GM13977 (cell line): Measurements from ENCODE around the gene SLC34A3.

Experiments used
- DNase-seq: peaks from one replicate; pipeline ENCODE4 v3.0.0; 2012; ENCODE audit warnings: low spot score
- CTCF ChIP-seq: IDR thresholded peaks from 2 replicates; pipeline ENCODE4 v1.5.1; 2012; ENCODE audit warnings: mild to moderate bottlenecking, control low read depth; ENCODE audit not compliant: insufficient read depth; ENCODE audit errors: extremely low read depth, missing control alignments
- in situ Hi-C: fragments of 300-500 bp; cut with MboI; formaldehyde crosslinking; loops from one replicate; pipeline ENCODE4 v1.12.0; 2022; ENCODE audit warnings: low sequenced_read_pairs, low pct_unique_long_range_greater_than_20kb, mixed read lengths, inconsistent platforms; ENCODE audit not compliant: unreplicated experiment

Gene SLC34A3

GRCh38 chr9:137230705-137231371 is at the start of gene SLC34A3:
TSS of gene SLC34A3 (plus strand) at chr9:137230901. CDS start at chr9:137231703, 802 bp downstream.
- TF ChIP-seq CTCF, result no peak
- in situ Hi-C loops, result no loop called here
- DNase-seq, result no peak

GRCh38 chr9:137181680-137182079 is 49.0 kb upstream of the SLC34A3 start:
- in situ Hi-C loops, result no loop called here
- TF ChIP-seq CTCF, result no peak
- DNase-seq, result no peak

- no peak for TF ChIP-seq CTCF
- DNase-seq, result no peak
- in situ Hi-C loops, result no loop called here
Observed at GRCh38 chr9:137182836-137183235, 47.9 kb upstream of the SLC34A3 start.

- no peak for DNase-seq
- in situ Hi-C loops, result no loop called here
- no peak for TF ChIP-seq CTCF
Observed at GRCh38 chr9:137183980-137184595, 46.6 kb upstream of the SLC34A3 start.

DNA sequence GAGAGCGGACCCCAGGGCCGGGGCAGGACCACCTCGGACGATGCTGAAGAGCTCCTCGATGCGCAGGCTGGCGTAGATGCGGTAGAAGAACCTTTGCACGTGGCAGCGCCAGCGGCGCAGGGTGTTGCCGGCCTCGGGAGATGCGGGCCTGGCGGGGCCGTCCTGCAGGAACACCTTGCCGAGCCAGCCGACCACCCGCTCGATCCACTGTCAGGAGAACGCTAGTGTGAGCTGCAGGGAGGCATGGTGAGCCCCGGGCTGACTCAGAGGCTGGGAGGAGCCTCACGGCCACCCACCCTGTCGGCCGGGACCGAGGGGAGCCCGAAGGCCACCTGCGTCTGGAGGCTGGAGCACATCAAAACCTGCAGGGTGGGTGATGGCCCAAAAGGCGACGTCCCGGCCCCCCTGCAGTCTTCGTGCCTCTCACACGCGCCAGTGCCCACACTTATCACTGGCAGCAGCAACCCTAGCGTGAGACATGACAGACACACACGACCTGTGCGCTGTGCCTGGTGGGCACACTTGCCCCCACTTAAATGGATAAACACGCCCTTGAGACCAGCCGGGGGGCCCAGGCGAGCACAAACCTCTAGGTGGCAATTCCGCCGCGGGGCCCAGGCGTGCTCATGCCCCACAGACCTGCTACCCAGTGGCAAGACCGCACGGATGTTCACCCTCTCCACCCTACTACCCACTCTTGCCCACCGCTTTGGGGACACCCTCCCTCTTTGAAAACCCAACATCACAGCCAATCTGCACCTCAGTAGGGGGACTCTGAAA is 45.6 kb upstream of the SLC34A3 start:
- TF ChIP-seq CTCF, result no peak
- no peak for DNase-seq
- in situ Hi-C loops, result no loop called here

DNA sequence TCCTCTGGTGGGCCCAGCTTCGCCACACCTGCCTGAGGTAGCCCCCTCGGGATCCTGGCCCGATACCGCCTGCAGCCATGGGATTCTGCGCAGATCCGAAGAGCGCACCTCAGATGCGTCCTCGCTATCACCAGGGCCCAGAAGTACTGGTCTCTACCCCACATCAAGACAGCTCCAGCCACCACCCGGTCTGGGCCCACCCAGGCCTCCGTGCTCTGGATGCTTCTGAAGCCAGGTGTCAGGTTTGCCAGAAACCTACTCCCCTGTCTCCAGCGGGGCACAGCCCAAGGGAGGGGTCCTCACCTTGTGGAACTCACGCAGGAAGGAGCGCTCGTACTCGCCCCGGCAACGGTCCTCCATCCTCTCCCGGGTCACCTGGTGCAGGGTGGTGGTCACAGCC is 44.8 kb upstream of the SLC34A3 start:
- in situ Hi-C loops, result no loop called here
- DNase-seq, result no peak
- TF ChIP-seq CTCF, result no peak
